GM10248 (cell line): Measurements from ENCODE around the gene ID4.
A peak's percentile ranks its signal among the peaks of the same experiment; 100 is the strongest.

ENCODE experiments used
- CTCF ChIA-PET: fragments of 300-600 bp; sonication (Branson Sonifier 250); formaldehyde crosslinking; extraction: SDS; loops from one replicate; lab custom pipeline; 2021; ENCODE audit warnings: antibody characterized with exemption; lab: Yijun Ruan, JAX
- POLR2A ChIA-PET: fragments of 350-650 bp; sonication (Branson Sonifier 250); formaldehyde crosslinking; extraction: SDS; loops from one replicate; lab custom pipeline; 2020; ENCODE audit warnings: antibody characterized with exemption; lab: Yijun Ruan, JAX
- DNase-seq: peaks from one replicate; pipeline ENCODE4 v3.0.0; 2012; ENCODE audit errors: extremely low spot score
- CTCF ChIP-seq: IDR thresholded peaks from 2 replicates; pipeline ENCODE4 v1.5.1; 2012; ENCODE audit warnings: mild to moderate bottlenecking, low read depth; ENCODE audit errors: extremely low read depth, missing control alignments, control extremely low read depth

Gene ID4

DNA sequence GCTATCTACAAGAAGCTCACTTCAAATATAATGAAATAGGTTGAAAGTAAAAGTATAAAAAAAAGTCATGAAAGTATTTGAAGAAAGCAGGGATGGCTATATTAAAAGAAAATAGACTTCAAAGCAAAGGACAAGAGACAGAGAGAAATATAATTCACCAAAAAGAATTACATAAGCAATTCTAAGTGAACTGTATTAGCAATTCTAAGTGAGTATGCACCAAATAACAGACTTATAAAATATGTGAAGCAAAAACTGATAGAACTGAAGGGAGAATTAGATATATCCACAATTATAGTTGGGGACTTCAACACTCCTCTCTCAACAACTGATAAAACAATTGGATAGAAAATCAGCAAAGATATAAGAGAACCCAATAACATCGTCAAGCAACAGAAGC lies 38.8 kb upstream of the ID4 start:
- ChIA-PET POLR2A (no interaction called here), CTCF (interaction anchor here (1.0 kb wide), 1 partner anchor 10 kb away, joined by 3 read pairs; no protein-coding TSS in a partner anchor)
- DNase-seq, result no peak
- TF ChIP-seq CTCF, result no peak

- ChIA-PET POLR2A (no interaction called here), CTCF (no interaction called here)
- no peak for TF ChIP-seq CTCF
- no peak for DNase-seq
Observed at GRCh38 chr6:19802656-19803055, 34.5 kb upstream of the ID4 start.

DNA sequence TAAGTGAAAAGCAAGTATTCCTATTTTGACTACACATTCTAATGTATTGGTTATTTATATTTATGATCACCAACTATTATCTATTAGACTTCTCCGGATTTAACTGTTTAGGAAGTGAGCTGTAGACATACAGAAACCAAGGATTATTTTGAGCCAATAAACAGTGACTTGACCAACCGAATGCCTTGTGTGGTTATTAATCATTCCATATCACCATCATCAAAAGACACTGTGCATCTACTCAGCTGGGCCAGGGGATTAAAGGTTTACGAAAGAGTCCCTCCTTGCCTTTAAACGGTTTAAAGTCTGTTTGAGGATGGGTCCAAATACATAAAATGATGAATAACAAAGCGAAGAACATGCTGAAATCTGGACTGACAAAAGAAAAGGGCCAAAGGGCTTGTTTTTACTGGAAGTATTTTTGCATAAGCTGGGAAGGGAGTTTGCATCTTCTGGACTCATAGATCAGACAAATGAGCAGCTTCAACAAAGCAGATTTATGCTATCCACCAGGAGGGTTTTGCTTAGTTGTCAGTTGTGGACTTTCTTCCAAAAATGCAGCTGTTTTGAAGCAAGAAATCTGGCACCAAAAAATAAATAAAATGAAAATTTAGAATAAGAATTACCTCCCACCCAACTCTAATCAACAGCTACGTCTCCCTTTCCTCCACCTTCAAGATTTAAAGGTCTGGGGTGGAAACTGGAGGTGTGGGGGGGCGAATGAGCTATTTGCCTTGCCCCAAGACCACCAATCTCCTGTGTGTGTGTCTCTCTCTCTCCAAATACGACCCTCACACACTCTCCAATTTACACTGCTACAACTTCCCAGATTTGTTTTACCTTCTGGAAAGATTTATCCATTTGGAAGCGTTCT lies 33.6 kb upstream of the ID4 start:
- CTCF ChIA-PET, result interaction anchor here (1.0 kb wide), 2 partner anchors 10 to 26 kb away, joined by 3 read pairs; no protein-coding TSS in a partner anchor
- no peak for DNase-seq
- TF ChIP-seq CTCF, result no peak
- POLR2A ChIA-PET, result no interaction called here

GRCh38 chr6:19804205-19805128 lies 32.7 kb upstream of the ID4 start:
- peak; percentile 68 for DNase-seq
- CTCF ChIA-PET, result interaction anchor here (1.0 kb wide), 2 partner anchors 11 to 25 kb away, joined by 3 read pairs; no protein-coding TSS in a partner anchor

DNA sequence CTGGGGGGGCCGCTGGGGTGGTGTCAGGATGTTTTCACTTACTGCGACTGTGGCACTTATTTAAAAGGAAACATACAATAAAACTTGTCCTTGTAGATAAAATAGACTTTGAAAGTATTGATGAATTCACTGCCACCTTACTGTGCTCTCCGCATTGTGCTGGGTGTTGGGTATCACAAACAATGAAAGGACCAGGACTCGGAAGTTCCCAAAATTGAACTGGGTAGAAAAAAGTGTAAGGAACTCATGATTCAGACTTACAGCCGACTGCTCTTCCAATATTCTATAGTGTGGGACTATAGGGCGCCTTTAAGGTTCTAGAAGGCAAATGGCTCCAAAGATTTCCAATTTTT lies 32.1 kb upstream of the ID4 start:
- CTCF ChIA-PET, result no interaction called here
- POLR2A ChIA-PET, result no interaction called here
- DNase-seq, result no peak
- no peak for TF ChIP-seq CTCF

More at GRCh38 chr6:19804205-19805128, 32.7 kb upstream of the ID4 start:
- no peak for TF ChIP-seq CTCF
- POLR2A ChIA-PET, result no interaction called here

GRCh38 chr6:19806971-19807396 lies 30.2 kb upstream of the ID4 start:
- no peak for TF ChIP-seq CTCF
- no peak for DNase-seq
- ChIA-PET CTCF (interaction anchor here (1.3 kb wide), 1 partner anchor 283 kb away, joined by 3 read pairs; no protein-coding TSS in a partner anchor), POLR2A (no interaction called here)
